Measurements from ENCODE around the gene NT5C3A. TPM values are rescaled to one million over a fixed set of nuclear protein-coding genes. Genes with fewer than 3 reads are reported as not detected.
"Not testable (repeated sequence)": the region's sequence is repeated elsewhere in the genome, so short reads cannot be mapped to it uniquely, and the experiment has no call there.

NT5C3A gene
- total and polyA plus RNA-seq, 2 experiments from 2014 or later = 28.5 to 45.8 TPM

- not testable (repeated sequence) for ATAC-seq; H3K4me2 ChIP-seq; H3K27me3 Mint-ChIP-seq (ENCODE audit: insufficient read depth, low read depth, poor library complexity); H4K20me1 ChIP-seq (replicated peaks; ENCODE audit: insufficient read depth); H3K4me1 ChIP-seq (ENCODE audit: insufficient read depth); H3K9me2 ChIP-seq (ENCODE audit: insufficient read depth); H3K36me3 ChIP-seq (ENCODE audit: insufficient read depth); H3K79me2 ChIP-seq (replicated peaks; ENCODE audit: insufficient read depth); DNase-seq (ENCODE audit: low spot score); H3K4me1 Mint-ChIP-seq; H2AFZ ChIP-seq; H3K36me3 Mint-ChIP-seq (ENCODE audit: low read depth); H3F3A ChIP-seq (replicated peaks; ENCODE audit: low read depth); H3K27ac ChIP-seq (ENCODE audit: low read depth); H3K9me3 Mint-ChIP-seq; H3K27me3 ChIP-seq (ENCODE audit: insufficient read depth); H3K4me3 Mint-ChIP-seq; H3K4me3 ChIP-seq; H3K27ac Mint-ChIP-seq
Observed at GRCh38 chr7:33005690-33006089, 56.9 kb downstream of the NT5C3A start.

DNA sequence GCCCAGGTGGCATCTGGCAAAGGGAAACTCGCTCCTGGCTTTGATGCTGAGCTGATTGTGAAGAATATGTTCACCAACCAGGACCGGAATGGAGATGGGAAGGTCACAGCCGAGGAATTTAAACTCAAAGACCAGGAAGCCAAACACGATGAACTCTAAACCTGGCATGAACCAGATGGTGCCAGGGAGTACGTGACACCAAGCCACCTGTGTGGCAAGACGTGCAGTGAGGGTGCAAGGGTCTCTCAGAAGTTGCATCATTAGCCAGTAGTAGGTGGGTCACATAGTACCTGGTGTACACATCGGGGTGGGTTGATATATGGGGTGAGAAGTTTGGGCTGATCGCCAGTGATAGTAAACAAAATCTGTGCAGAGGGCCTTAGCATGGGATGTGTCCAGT lies 57.4 kb downstream of the NT5C3A start:
- DNase-seq (ENCODE audit: low spot score); H3K36me3 ChIP-seq (ENCODE audit: insufficient read depth); H3K27ac Mint-ChIP-seq: not testable (repeated sequence)

DNA sequence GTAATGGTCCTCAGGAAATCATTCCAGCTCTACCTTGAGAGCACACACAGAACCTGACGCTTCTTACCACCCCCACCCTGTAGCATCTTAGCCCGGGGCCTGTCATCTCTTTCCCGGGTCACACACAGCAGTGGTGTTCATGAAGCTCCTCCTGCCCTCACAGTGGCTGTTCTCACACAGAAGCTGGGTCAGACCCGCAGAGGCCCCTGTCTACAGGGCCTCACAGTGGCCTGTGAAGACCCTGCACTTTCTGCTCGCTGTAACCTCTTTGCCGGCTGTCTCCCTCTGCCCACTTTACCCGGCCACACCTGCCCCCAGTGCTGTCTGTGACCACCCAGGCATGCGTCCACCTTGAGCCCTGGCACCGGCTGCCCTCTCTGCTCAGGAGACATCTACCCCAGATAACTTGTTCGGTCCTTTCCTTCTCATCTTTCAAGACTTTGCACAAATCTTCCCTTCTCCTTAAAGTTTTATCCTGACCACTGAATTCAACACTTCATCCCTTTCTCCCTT lies 58.4 kb downstream of the NT5C3A start:
- ATAC-seq = peak; percentile 70
- not testable (repeated sequence) for H3K27ac Mint-ChIP-seq; H3K4me2 ChIP-seq; H3K9me3 Mint-ChIP-seq; H3K36me3 ChIP-seq (ENCODE audit: insufficient read depth); H3K9me2 ChIP-seq (ENCODE audit: insufficient read depth); H3K4me1 ChIP-seq (ENCODE audit: insufficient read depth); H3K36me3 Mint-ChIP-seq (ENCODE audit: low read depth); H3K27me3 Mint-ChIP-seq (ENCODE audit: insufficient read depth, low read depth, poor library complexity); H4K20me1 ChIP-seq (replicated peaks; ENCODE audit: insufficient read depth); H3F3A ChIP-seq (replicated peaks; ENCODE audit: low read depth); H2AFZ ChIP-seq; H3K4me3 ChIP-seq; H3K27ac ChIP-seq (ENCODE audit: low read depth); H3K79me2 ChIP-seq (replicated peaks; ENCODE audit: insufficient read depth); H3K27me3 ChIP-seq (ENCODE audit: insufficient read depth); H3K4me3 Mint-ChIP-seq; DNase-seq (ENCODE audit: low spot score)
- peaks cover 11% of the 10 kb centered on the region for H3K4me1 Mint-ChIP-seq

More for the DNA sequence above, 57.4 kb downstream of the NT5C3A start:
- not testable (repeated sequence) for H3K4me1 Mint-ChIP-seq; H3K27me3 Mint-ChIP-seq (ENCODE audit: insufficient read depth, low read depth, poor library complexity); ATAC-seq; H4K20me1 ChIP-seq (replicated peaks; ENCODE audit: insufficient read depth); H3K27ac ChIP-seq (ENCODE audit: low read depth); H3K4me1 ChIP-seq (ENCODE audit: insufficient read depth); H3K9me3 Mint-ChIP-seq; H3K4me3 Mint-ChIP-seq; H3K27me3 ChIP-seq (ENCODE audit: insufficient read depth); H3K4me3 ChIP-seq; H3K4me2 ChIP-seq; H3K36me3 Mint-ChIP-seq (ENCODE audit: low read depth); H2AFZ ChIP-seq; H3F3A ChIP-seq (replicated peaks; ENCODE audit: low read depth); H3K9me2 ChIP-seq (ENCODE audit: insufficient read depth); H3K79me2 ChIP-seq (replicated peaks; ENCODE audit: insufficient read depth)

GRCh38 chr7:33003111-33003510 lies 59.5 kb downstream of the NT5C3A start:
- H3K9me3 Mint-ChIP-seq; H3K27me3 ChIP-seq (ENCODE audit: insufficient read depth); H3K27ac ChIP-seq (ENCODE audit: low read depth); H4K20me1 ChIP-seq (replicated peaks; ENCODE audit: insufficient read depth); H3K36me3 Mint-ChIP-seq (ENCODE audit: low read depth); H3K36me3 ChIP-seq (ENCODE audit: insufficient read depth); H3K4me3 ChIP-seq; H3K4me1 ChIP-seq (ENCODE audit: insufficient read depth); H3K79me2 ChIP-seq (replicated peaks; ENCODE audit: insufficient read depth); ATAC-seq; H3K9me2 ChIP-seq (ENCODE audit: insufficient read depth); DNase-seq (ENCODE audit: low spot score); H3K4me2 ChIP-seq; H3K4me3 Mint-ChIP-seq; H3K27ac Mint-ChIP-seq; H2AFZ ChIP-seq; H3F3A ChIP-seq (replicated peaks; ENCODE audit: low read depth): not testable (repeated sequence)
- peaks cover 18% of the 10 kb centered on the region for H3K4me1 Mint-ChIP-seq
- H3K27me3 Mint-ChIP-seq (ENCODE audit: insufficient read depth, low read depth, poor library complexity) = peaks cover 12% of the 10 kb centered on the region

GRCh38 chr7:32999380-32999779 lies 63.2 kb downstream of the NT5C3A start:
- H3K4me2 ChIP-seq; H3K36me3 ChIP-seq (ENCODE audit: insufficient read depth); H4K20me1 ChIP-seq (replicated peaks; ENCODE audit: insufficient read depth); H3K9me3 Mint-ChIP-seq; H3K36me3 Mint-ChIP-seq (ENCODE audit: low read depth); H3K9me2 ChIP-seq (ENCODE audit: insufficient read depth); H3K27ac ChIP-seq (ENCODE audit: low read depth); H3K4me1 ChIP-seq (ENCODE audit: insufficient read depth); ATAC-seq; H3F3A ChIP-seq (replicated peaks; ENCODE audit: low read depth); H3K27ac Mint-ChIP-seq; DNase-seq (ENCODE audit: low spot score); H3K4me3 Mint-ChIP-seq; H3K4me3 ChIP-seq; H2AFZ ChIP-seq; H3K79me2 ChIP-seq (replicated peaks; ENCODE audit: insufficient read depth); H3K27me3 ChIP-seq (ENCODE audit: insufficient read depth): not testable (repeated sequence)
- Mint-ChIP-seq H3K27me3 (ENCODE audit: insufficient read depth, low read depth, poor library complexity) (peaks cover 12% of the 10 kb centered on the region), H3K4me1 (peaks cover 23% of the 10 kb centered on the region)

- not testable (repeated sequence) for H3K79me2 ChIP-seq (replicated peaks; ENCODE audit: insufficient read depth); H4K20me1 ChIP-seq (replicated peaks; ENCODE audit: insufficient read depth); H3F3A ChIP-seq (replicated peaks; ENCODE audit: low read depth); H3K9me2 ChIP-seq (ENCODE audit: insufficient read depth); H3K4me1 ChIP-seq (ENCODE audit: insufficient read depth); H3K9me3 Mint-ChIP-seq; H3K27me3 Mint-ChIP-seq (ENCODE audit: insufficient read depth, low read depth, poor library complexity); H3K27ac ChIP-seq (ENCODE audit: low read depth); H3K27ac Mint-ChIP-seq; H3K36me3 ChIP-seq (ENCODE audit: insufficient read depth); H3K36me3 Mint-ChIP-seq (ENCODE audit: low read depth); H3K27me3 ChIP-seq (ENCODE audit: insufficient read depth)
- H3K4me1 Mint-ChIP-seq = peaks cover 18% of the 10 kb centered on the region
- H3K4me3 ChIP-seq = peak overlapping the region; percentile 30; the same call in 1 of the 2 replicates
- H3K4me3 Mint-ChIP-seq = peak overlapping the region; percentile 5; the same call in 2 of the 3 replicates
- ATAC-seq (peak; percentile 95), DNase-seq (ENCODE audit: low spot score) (peak; percentile 37)
- peak overlapping the region; percentile 38; the same call in 1 of the 2 replicates for H2AFZ ChIP-seq
- peak overlapping the region; percentile 51; the same call in 1 of the 2 replicates for H3K4me2 ChIP-seq
Observed at GRCh38 chr7:32998361-32999171, 64.0 kb downstream of the NT5C3A start.

Data from GM23338 (cell line).